Large intestine (tissue), 3 donors: ENCODE results near the gene FBXO17. TPM values are rescaled to one million over a fixed set of nuclear protein-coding genes. Genes with fewer than 3 reads are reported as not detected.
A peak's percentile ranks its signal among the peaks of the same experiment; 100 is the strongest.
"Not testable (repeated sequence)": the region's sequence is repeated elsewhere in the genome, so short reads cannot be mapped to it uniquely, and the experiment has no call there.

Experiments used
- DNase-seq, 2 donors: peaks; one replicate each; pipeline versions ENCODE4 v3.0.0 to v3.0.0-alpha.2; 2013
- H3K27ac ChIP-seq: one replicate; pipeline ENCODE4 v1.5.1; 2013; ENCODE audit warnings: low read length
- H3K27me3 ChIP-seq: 2 replicates; pipeline ENCODE4 v1.6.1; 2013; ENCODE audit warnings: low read length; ENCODE audit not compliant: control insufficient read depth, insufficient read depth
- H3K36me3 ChIP-seq: 2 replicates; pipeline ENCODE4 v1.6.1; 2013; ENCODE audit warnings: low read length; ENCODE audit not compliant: control insufficient read depth, insufficient read depth
- H3K4me1 ChIP-seq: one replicate; pipeline ENCODE4 v1.6.1; 2013; ENCODE audit warnings: low read length; ENCODE audit not compliant: control insufficient read depth, insufficient read depth
- H3K4me3 ChIP-seq: one replicate; pipeline ENCODE4 v1.5.1; 2013; ENCODE audit warnings: low read length
- H3K9me3 ChIP-seq: one replicate; pipeline ENCODE4 v1.6.1; 2013; ENCODE audit warnings: mild to moderate bottlenecking, low read depth, low read length, moderate library complexity; ENCODE audit not compliant: control insufficient read depth
- WGBS: methylation state at CpG from one replicate; pipeline ENCODE4 v1.1.5; 2013; ENCODE audit warnings: low lambda C conversion rate; ENCODE audit not compliant: insufficient coverage; 5-methylcytosine and 5-hydroxymethylcytosine counted together
- polyA plus RNA-seq: library from polyadenylated mRNA; unstranded; fragments of 120-200 nt; gene quantifications from one replicate; pipeline ENCODE4 v1.2.1, GENCODE V29; 2013

FBXO17 gene
- polyA plus RNA-seq, 1 donor = 88.6 TPM

- H3K27me3 ChIP-seq, H3K27ac ChIP-seq, H3K4me1 ChIP-seq, H3K9me3 ChIP-seq, H3K4me3 ChIP-seq, H3K36me3 ChIP-seq, DNase-seq: not testable (repeated sequence)
- WGBS = no CpG with 5 or more reads among the region's 6 CpGs
These were observed 12.2 kb upstream of the FBXO17 start for GRCh38 chr19:38987745-38988144.

DNA sequence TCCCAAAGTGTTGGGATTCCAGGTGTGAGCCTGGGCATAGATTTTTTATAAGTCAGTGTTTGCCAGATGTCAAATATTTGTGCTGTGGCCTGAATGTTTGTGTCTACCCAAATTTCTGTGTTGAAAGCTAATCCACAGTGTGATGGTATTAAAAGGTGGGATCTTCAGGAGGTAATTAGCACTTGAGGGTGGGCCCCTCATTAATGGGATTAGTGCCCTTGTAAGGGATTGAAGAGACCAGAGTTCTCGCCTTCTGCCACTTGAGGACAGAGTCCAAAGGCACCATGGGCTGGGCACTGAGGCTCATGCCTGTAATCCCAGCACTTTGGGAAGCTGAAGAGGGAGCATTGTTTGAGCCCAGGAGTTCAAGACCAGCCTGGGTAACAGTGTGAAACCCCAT lies 9.7 kb upstream of the FBXO17 start:
- no CpG with 5 or more reads among the region's 1 CpG for WGBS
- Histone ChIP-seq H3K4me1 (peaks cover 5% of the 10 kb centered on the region), H3K27ac (no peak overlapping the region), H3K9me3 (peaks cover 12% of the 10 kb centered on the region), H3K36me3 (no peaks in the 10 kb centered on the region), H3K27me3 (no peaks in the 10 kb centered on the region), H3K4me3 (no peak overlapping the region)
- DNase-seq = no peak

DNA sequence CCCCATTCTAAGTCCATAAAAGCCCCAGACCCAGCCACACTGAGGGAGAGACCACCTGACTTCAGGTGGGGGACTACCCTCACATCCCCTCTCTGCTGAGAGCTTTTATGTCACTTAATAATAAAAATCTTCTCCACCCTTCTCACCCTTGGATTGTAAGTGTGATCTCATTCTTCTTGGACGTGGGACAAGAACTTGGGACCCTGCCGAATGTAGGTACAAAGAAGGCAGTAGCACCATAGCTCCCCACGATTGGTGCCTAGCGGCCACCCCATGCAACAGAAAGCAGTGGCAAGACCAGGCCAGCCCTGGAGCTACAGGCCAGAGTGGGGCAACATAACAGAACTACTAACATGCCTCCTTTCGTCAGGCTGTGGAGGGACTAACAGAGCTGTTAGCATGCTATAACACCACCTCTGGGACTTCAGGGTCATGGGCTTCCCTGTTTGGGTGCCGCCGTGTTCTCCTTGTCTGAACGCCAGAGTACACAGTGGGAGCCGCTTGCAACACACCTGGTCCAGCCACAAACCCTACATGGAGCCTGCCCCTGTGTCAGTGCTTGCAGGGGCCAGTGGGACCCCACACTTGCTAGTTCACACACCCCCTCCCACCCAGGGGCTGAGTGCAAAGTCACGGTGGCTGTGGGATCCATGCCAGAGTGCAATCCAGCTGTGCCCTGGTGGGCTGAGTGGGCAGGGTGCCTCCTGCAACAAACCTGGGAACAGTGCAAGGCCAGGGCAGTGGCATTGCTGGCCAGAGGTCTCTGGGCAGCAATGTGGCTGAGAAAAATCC lies 5.2 kb upstream of the FBXO17 start:
- no peaks in the 10 kb centered on the region for H3K36me3 ChIP-seq
- H3K4me1 ChIP-seq = peaks cover 20% of the 10 kb centered on the region
- no peak for DNase-seq
- no peak overlapping the region for H3K27ac ChIP-seq
- no peaks in the 10 kb centered on the region for H3K27me3 ChIP-seq
- H3K4me3 ChIP-seq = no peak overlapping the region
- no CpG with 5 or more reads among the region's 10 CpGs for WGBS
- H3K9me3 ChIP-seq = peaks cover 9% of the 10 kb centered on the region

- Histone ChIP-seq H3K27ac (no peak overlapping the region), H3K27me3 (no peaks in the 10 kb centered on the region), H3K4me1 (peaks cover 20% of the 10 kb centered on the region), H3K36me3 (no peaks in the 10 kb centered on the region), H3K9me3 (peaks cover 9% of the 10 kb centered on the region), H3K4me3 (no peak overlapping the region)
- no peak for DNase-seq
- WGBS = no CpG with 5 or more reads among the region's 5 CpGs
These were observed 4.3 kb upstream of the FBXO17 start for GRCh38 chr19:38979812-38980211.

GRCh38 chr19:38978326-38978689 lies 2.8 kb upstream of the FBXO17 start:
- DNase-seq = no peak
- no CpG with 5 or more reads among the region's 3 CpGs for WGBS
- no peaks in the 10 kb centered on the region for H3K27me3 ChIP-seq
- H3K27ac ChIP-seq = peak overlapping the region; percentile 90
- no peaks in the 10 kb centered on the region for H3K36me3 ChIP-seq
- peaks cover 9% of the 10 kb centered on the region for H3K9me3 ChIP-seq
- H3K4me3 ChIP-seq = no peak overlapping the region
- H3K4me1 ChIP-seq = peaks cover 23% of the 10 kb centered on the region

DNA sequence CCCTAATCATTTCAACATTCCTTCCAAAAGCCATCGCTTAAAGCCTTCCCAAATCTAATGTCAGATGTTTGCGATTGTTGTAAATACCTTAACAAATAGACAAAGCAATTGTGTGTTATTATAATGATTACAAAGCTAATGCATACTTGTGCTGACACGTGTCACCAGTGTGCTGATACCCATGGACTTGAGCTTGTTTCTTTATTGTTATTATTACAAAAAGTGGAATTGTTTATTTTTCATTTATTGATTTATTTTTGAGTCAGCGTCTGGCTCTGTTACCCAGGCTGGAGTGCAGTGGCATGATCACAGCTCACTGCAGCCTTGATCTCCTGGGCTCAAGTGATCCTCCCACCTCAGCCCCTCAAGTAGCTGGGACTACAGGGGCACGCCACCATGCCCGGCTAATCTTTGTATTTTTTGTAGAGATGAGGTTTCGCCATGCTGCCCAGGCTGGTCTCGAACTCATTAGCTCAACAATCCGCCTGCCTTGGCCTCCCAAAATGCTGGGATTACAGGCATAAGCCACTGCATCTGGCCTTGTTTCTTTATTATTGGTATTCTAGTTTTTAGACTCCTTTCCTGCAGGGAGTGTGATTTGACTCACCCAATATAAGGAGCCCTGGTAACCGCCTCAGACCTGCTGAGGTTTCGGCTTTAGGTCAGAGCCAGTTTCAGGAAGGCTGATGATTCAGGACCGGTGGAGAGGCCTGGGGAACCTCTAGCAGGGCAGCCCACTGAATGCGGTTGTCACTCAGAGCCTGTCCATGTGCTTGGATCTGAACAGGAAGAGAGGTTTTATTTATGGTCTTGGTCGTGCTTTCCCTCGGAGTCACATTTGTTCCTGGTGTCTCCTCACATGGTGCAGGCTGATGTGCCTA lies 2.1 kb upstream of the FBXO17 start:
- DNase-seq = peak; percentile 52 to 71
- Histone ChIP-seq H3K4me1 (peaks cover 23% of the 10 kb centered on the region), H3K36me3 (peaks cover 2% of the 10 kb centered on the region), H3K27me3 (no peaks in the 10 kb centered on the region), H3K4me3 (no peak overlapping the region), H3K27ac (peak overlapping the region; percentile 90), H3K9me3 (peaks cover 9% of the 10 kb centered on the region)
- no CpG with 5 or more reads among the region's 15 CpGs for WGBS

- H3K9me3 ChIP-seq = peaks cover 5% of the 10 kb centered on the region
- no peaks in the 10 kb centered on the region for H3K27me3 ChIP-seq
- peaks cover 23% of the 10 kb centered on the region for H3K4me1 ChIP-seq
- DNase-seq = peak; percentile 58 to 90
- no CpG with 5 or more reads among the region's 22 CpGs for WGBS
- peaks cover 9% of the 10 kb centered on the region for H3K36me3 ChIP-seq
- H3K27ac ChIP-seq = peak overlapping the region; percentile 90
- peak overlapping the region; percentile 55 for H3K4me3 ChIP-seq
These were observed 324 bp upstream of the FBXO17 start for GRCh38 chr19:38975861-38976271.

DNA sequence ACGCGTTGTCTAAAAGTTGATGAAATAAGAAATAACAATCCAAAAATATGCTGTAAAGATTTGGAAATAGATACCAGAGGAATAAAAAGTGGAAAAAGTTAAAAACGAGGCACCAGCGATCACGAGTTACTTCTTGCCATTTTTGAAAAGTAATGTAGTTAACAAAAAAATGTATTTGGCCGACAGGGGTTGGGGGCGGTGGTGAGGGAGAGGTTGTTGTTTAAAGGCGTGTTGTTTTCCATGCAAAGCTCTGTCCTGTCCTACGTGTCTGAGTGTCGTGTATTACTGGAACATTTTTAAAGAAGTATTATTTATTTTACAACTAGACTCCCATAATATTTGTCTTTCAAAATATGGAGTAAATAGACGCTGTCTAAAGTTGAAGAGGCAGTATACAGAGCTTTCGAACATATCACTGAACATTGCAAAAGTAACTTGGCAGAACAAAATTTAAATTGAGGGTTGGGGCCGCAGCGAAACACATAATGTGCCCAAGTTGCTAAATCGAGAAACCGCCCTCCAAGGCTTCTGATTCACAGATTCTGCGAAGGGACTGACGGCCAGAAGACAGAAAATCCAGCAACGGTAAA lies 823 bp downstream of the FBXO17 start:
- peak overlapping the region; percentile 89 for H3K4me3 ChIP-seq
- peak overlapping the region; percentile 100 for H3K27ac ChIP-seq
- 28% methylated on average over 5 of the region's 19 CpGs for WGBS
- H3K9me3 ChIP-seq = no peaks in the 10 kb centered on the region
- H3K27me3 ChIP-seq = no peaks in the 10 kb centered on the region
- no peak for DNase-seq
- peaks cover 11% of the 10 kb centered on the region for H3K36me3 ChIP-seq
- H3K4me1 ChIP-seq = peaks cover 24% of the 10 kb centered on the region

- Histone ChIP-seq H3K4me1 (peaks cover 13% of the 10 kb centered on the region), H3K27ac (no peak overlapping the region), H3K36me3 (peaks cover 17% of the 10 kb centered on the region), H3K4me3 (no peak overlapping the region), H3K9me3 (no peaks in the 10 kb centered on the region), H3K27me3 (no peaks in the 10 kb centered on the region)
- WGBS = 83% methylated on average over 1 of the region's 2 CpGs
- DNase-seq = no peak
These were observed 3.9 kb downstream of the FBXO17 start for GRCh38 chr19:38971672-38972071.
